Measurements from ENCODE around the gene FAM168B. TPM values are rescaled to one million over a fixed set of nuclear protein-coding genes. Genes with fewer than 3 reads are reported as not detected.

The FAM168B gene
- total RNA-seq, 2 donors from 2014 or later = 97.8 to 124 TPM

GRCh38 chr2:131005216-131005935 lies 87.9 kb downstream of the FAM168B start:
- Histone ChIP-seq H3K4me3 (no peak overlapping the region), H3K4me1 (no peaks in the 10 kb centered on the region), H3K27me3 (no peaks in the 10 kb centered on the region), H3K9me3 (no peaks in the 10 kb centered on the region), H3K27ac (no peak overlapping the region), H3K36me3 (no peaks in the 10 kb centered on the region)
- no peak for TF ChIP-seq CTCF (IDR thresholded peaks at IDR 0.05)
- no peak for DNase-seq (ENCODE audit: low spot score)

GRCh38 chr2:131004446-131005209 lies 88.6 kb downstream of the FAM168B start:
- no peak overlapping the region for H3K4me3 ChIP-seq
- TF ChIP-seq CTCF (IDR thresholded peaks at IDR 0.05) = no peak
- no peak overlapping the region for H3K27ac ChIP-seq
- no peaks in the 10 kb centered on the region for H3K36me3 ChIP-seq
- H3K9me3 ChIP-seq = no peaks in the 10 kb centered on the region
- no peaks in the 10 kb centered on the region for H3K27me3 ChIP-seq
- no peak for DNase-seq (ENCODE audit: low spot score)
- no peaks in the 10 kb centered on the region for H3K4me1 ChIP-seq

GRCh38 chr2:130998561-130998960 lies 94.7 kb downstream of the FAM168B start:
- Histone ChIP-seq H3K4me1 (no peaks in the 10 kb centered on the region), H3K4me3 (no peak overlapping the region), H3K9me3 (no peaks in the 10 kb centered on the region), H3K36me3 (no peaks in the 10 kb centered on the region), H3K27ac (no peak overlapping the region), H3K27me3 (no peaks in the 10 kb centered on the region)
- no peak for TF ChIP-seq CTCF (IDR thresholded peaks at IDR 0.05)
- no peak for DNase-seq (ENCODE audit: low spot score)

Other genes with a start within 250 kb of the FAM168B start
- 10 to 100 TPM; 40.5 to 44.8 TPM for gene PLEKHB2, start 11.9 kb upstream of the FAM168B start, total RNA-seq
- gene POTEE, start 116.1 kb upstream of the FAM168B start, total RNA-seq = under 1 TPM in 1 of 2 donors, not detected in 1; 0.16 TPM